ENCODE data around the gene PPP1R36.

DNA sequence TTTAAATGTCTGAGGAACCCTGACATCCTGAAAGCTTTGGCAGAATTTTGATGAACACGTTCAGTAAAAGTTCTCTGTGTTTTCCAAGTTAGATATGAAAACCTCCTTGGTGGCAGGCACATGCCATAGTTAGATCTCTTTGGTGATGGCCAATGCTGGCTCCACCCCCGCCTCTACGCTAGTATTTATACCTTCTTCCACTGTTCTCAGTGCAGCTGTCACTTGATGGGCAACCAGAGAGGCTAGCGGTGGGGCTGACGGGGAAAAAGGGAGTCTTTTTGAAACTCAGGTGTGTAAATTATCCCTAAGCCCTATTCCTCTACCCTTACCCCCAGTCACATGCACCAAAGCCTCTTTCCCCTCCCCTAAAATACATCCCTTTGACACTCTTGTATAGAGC, 32.1 kb downstream of the PPP1R36 start:
- TF ChIP-seq, protein P1, sequence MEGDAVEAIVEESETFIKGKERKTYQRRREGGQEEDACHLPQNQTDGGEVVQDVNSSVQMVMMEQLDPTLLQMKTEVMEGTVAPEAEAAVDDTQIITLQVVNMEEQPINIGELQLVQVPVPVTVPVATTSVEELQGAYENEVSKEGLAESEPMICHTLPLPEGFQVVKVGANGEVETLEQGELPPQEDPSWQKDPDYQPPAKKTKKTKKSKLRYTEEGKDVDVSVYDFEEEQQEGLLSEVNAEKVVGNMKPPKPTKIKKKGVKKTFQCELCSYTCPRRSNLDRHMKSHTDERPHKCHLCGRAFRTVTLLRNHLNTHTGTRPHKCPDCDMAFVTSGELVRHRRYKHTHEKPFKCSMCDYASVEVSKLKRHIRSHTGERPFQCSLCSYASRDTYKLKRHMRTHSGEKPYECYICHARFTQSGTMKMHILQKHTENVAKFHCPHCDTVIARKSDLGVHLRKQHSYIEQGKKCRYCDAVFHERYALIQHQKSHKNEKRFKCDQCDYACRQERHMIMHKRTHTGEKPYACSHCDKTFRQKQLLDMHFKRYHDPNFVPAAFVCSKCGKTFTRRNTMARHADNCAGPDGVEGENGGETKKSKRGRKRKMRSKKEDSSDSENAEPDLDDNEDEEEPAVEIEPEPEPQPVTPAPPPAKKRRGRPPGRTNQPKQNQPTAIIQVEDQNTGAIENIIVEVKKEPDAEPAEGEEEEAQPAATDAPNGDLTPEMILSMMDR (IDR thresholded peaks at IDR 0.05 in 8 of 11, conservative IDR thresholded peaks at IDR 0.05 in 3 of 11): no peak
- TF ChIP-seq POLR2A (IDR thresholded peaks at IDR 0.05) (no peak), POLR2AphosphoS5 (IDR thresholded peaks at IDR 0.05) (no peak)
